NCI-H2227 (cell line): Measurements from ENCODE around the gene COL24A1.
"Not testable (repeated sequence)": the region's sequence is repeated elsewhere in the genome, so short reads cannot be mapped to it uniquely, and the experiment has no call there.

Experiments used
- DNase-seq: peaks from one replicate; lab custom pipeline; 2025; ENCODE audit not compliant: unreplicated experiment; lab: John Stamatoyannopoulos, UW

The COL24A1 gene

DNA sequence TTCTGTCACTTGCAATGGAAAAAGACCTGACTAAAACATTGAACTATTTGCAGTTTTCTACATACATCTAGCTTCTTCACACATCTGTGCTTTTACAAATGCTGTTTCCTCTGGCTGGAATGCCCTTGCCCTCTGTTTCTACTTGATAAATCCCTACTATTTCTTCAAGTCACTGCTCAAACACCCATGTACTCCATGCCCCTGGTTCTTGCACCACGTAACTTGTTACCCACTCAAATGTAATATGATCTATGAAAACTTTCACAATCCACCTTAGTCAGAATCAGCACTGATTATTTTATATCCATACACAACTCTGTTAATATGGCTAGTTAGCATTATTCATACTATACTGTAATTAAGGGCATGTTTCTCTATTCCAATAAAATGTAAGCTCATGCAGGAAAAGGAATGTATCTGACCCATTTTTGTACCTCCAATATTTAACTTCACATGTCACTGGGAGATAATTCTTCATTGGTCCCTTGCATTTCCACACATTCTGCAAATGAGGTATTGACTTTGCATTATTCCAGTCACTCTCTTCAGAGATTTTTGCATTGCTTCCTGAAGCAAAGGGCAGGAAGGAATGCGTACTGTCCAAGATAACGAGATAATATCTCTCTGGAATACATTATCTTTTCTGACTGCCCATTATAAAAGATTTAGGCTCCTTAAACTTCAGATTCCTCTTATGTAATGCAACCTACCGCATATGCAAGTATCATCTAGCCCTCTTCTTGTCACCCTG, 158.3 kb downstream of the COL24A1 start:
- DNase-seq: no peak

DNA sequence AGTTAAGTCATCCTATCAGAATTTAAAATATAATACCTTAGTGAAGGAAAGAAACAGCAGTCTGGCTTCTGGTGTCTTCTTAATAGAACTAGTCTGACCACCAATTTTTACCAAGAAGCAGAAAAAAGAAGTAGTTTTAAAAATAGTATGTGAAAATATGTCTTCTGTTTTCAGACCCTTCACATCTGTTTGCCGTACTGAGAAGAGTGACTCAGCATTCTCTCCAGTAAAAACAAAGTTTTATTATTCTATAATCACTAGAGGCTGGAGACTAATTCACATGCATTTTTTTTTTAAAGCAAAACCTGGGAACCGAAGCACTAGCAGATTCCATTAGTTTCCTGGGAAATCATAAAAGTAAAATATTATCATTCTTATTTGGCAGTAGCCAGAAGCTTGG, 163.8 kb downstream of the COL24A1 start:
- DNase-seq: no peak

DNA sequence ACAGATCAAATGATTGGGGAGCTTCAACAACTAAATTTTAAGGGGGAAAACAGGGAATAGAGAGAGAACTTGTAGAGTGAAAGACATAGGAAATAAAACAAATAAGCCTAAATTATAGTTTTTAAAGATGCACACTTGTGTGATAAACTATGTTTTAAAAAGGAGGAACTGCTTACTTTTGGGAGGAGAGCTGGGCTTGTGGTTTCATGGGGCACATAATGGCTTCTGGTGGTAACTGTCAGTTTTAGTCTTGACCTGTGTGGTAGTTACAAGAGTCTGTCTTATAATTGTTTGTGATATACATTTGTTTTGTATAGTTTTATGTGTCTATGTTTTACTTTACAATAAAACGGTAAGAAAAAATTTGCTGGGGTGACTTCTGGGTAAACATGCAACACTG, 165.3 kb downstream of the COL24A1 start:
- DNase-seq: no peak

DNA sequence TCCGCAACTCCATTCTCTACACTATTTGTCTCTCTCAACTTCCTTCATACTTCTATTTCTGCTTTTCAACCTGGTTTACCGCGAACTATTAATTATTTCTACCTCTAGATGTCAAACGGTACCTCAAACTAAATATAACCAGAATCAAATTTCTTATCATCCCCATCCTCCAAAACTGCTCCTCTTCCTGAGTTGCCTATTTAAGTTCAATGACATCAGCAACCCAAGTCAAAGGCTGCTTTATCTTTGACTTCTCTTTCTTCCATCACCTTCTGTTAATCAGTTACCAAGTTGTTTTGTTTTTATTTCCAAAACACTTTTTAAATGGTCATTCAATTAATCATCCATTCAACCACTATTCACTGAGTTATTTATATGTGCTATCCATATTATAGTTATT, 171.9 kb downstream of the COL24A1 start:
- no peak for DNase-seq

DNA sequence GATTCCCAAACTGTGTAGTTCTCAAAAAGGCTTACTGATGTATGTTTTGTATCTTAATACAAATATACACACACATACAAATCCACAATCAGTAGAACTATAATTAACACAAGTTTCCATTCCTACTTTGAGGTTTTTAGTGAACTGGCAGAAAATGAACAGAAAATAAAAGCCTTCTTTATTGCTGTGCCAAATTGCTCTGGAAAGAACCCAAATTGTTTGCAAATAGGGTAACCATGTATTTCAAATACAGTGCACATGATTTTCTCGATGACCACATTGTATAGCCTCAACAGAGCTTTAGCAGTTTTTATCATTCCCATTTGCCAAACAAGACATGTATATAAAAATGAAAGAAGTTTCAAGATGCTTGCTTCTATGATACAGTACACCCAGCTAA, 173.3 kb downstream of the COL24A1 start:
- DNase-seq: no peak

DNA sequence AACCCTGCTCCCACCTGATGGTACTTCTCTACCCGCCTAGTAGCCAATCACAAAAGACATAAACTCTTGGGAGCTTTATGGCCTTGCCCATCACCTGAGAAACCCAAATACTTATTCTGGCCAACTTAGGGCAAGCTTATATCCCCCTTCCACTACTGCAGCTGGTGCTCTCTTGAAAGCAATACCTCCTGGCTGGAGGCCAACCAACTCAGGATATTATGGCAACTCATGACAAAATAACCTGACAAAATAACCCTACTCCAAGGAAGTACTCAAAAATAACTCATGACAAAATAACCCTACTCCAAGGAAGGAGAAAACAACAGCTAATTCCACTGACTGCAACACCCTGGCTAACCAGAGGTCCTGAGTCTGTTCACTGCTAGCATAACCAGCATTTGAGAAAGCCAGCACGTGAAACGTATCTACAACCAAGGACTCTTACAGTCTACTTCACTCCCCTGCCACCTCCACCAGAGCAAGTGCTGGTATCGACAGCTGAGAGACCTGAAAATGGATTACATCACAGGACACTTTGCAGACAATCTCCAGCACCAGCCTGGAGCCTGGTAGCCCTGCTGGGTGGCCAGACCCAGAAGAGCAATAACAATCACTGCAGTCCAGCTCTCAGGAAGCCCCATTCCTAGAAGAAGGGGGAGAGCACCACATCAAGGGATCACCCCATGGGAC, 179.9 kb downstream of the COL24A1 start:
- DNase-seq: no peak

DNA sequence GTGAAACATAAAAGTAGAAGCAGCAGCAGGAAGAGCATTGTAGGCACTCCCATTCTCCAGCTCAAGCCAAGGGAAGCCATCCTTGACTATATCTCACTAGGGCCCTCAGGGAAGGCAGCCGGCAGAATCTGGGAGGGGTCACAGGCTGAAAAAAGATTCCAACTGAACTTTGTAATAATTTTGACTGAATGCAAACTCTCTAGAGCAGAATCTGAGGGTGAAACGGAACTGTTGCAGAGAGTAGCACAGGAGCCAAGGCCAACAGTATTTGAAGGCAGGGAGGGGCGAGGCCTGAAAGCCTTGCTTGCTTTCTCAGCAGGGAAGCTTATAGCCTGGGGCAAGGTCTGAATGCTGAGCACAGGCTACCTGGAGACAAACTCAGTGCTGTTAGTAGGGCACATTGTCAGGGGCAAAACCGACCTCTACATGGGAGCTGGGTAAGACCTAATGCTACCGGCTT, 180.6 kb downstream of the COL24A1 start:
- no peak for DNase-seq

DNA sequence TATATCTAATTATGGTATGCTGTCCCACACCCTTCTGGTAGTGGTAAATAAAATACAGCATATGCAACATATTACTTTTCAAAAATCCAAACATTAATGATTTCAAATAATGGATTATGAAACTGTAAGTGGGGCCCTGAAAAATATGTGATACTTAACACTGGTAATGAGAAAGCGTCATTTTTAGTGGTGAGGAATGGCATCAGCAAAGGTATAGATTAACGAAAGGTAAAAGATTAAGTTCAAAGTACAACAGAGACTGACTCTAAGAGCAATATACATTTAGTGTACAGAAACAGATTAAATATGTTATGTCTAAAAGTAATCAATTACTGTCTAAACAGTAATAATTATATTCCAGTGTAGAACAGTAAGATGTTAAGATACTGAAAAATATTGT, 194.1 kb downstream of the COL24A1 start:
- no peak for DNase-seq

DNA sequence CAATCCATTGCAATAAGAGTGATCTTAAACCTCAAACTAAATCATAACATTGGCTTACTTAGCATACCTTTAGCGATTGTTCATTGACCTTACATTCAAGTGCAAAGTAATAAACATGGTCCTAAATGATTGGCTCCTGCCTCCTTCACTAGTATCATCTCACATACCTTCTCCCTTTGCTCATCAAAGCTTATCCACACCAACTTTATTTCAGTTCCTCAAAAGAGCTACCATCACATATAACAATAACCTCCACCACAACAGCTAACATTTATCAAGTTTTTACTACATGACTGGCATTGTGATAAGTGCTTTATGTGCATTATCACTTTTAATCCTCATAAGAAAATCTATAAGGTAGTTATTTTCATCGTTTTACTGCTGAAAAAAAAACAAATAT, 198.8 kb downstream of the COL24A1 start:
- no peak for DNase-seq

DNA sequence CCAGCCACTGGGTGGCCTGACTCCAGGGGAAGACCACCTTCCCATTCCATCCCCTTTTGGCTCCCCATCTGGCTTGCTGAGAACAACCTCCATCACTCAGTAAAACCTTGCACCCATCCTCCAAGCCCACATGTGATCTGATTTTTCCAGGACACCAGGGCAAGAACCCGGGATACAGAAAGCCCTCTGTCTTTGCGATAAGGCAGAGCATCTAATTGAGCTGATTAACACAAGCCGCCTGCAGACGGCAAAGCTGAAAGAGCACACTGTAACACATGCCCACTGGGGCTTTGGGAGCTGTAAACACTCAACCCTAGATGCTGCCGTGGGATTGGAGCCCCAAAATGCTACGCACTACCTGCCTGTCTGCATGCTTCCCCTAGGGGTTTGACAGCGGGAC, 201.4 kb downstream of the COL24A1 start:
- not testable (repeated sequence) for DNase-seq

DNA sequence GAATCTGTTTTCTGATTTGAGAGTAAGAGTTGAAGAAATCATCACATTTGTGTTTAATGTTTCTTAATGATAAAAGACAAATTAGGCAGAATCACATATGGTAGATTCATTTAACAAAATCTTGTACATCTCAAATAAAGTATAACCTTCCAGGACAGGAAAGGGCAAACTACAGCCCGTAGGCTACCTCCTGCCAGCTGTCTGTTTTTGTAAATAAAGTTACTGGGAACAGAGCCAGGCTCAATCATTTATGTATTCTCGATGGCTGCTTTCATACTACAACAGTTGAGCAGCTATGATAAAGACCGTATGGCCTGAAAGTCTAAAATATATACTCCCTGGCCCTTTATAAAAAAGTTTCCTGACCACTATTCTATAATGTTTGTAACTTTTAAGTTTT, 204.1 kb downstream of the COL24A1 start:
- no peak for DNase-seq

DNA sequence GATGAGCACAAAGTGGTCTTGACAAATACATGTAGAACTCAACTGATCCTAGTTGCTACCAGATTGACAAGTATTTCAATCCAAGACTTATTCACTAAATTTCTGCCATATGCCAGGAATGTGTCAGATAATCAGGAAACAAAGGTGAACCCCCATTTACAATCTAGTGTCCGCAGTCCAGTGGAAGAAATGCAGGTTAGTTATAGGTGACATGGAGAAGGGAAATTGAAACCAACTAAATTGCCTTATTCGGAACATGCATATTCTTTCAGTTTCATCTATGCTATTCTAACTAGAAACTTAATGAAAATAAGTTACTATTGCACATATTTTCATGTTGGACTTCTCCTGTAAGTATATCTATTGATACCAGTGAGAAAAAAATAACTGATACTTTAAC, 209.4 kb downstream of the COL24A1 start:
- DNase-seq: no peak

DNA sequence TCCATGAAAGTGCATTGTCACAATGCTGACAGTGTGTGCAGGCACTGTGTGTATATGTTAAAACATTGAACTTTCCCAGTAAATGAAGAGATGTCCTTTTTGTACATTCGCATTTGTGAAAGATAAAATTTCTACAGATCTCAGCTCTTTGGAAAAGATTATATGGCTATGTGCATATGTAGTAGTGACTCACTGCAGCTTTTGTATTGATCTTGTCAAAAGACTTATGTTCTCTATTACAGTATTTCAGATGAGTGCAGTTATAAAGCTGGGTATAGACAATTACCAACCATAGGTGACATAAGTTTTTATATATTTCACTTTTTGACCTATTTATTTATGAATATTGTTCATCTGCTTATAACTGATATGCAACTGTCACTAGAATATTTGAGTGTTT, 212.6 kb downstream of the COL24A1 start:
- no peak for DNase-seq

DNA sequence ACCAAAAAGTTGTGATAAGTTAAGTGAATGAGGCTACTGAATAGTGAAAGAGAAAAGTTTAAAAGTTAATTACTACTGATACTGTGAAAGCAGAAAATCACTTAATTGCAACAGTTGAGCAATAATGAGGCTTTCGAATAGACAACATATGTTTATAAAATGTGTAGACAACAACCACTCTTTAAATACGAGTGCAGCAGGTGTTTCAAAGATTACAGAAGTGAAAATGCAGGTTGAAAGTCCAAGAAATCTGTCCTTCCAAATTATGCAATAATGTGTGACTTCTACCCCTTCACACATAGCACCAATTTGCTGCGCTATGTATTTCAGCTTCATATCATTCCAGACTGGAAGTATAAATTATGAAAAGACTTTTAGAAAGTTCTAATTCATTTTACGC, 213.0 kb downstream of the COL24A1 start:
- no peak for DNase-seq

DNA sequence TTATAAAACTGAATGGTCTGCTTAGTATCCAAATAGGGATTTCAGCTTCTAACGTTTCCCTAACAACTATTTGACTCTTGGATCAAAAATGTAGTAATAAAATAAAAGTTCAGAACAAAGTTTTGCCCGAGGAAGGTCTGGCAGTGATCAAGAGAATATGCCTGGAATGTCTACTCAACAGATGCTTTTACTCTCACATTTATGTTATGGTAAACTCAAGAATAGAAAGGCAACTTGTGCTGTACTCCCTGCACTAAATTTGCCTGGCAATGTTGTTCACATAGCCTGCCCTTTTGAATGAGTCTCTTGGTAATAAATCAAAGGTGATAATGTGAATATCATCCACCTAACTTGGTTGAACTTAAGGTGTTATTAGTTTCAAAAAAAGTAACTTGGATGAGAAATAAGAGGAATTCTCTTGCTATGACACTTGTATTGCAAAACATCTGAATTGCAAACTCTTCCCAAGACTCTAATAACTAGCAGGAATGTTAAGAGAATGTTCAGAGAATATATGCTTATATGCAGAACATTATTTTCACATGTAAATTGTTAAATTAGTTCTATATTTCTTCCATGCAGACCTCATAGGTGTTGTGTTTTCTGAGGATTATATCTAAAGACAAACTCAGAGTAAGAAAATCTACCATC, 215.8 kb downstream of the COL24A1 start:
- no peak for DNase-seq

DNA sequence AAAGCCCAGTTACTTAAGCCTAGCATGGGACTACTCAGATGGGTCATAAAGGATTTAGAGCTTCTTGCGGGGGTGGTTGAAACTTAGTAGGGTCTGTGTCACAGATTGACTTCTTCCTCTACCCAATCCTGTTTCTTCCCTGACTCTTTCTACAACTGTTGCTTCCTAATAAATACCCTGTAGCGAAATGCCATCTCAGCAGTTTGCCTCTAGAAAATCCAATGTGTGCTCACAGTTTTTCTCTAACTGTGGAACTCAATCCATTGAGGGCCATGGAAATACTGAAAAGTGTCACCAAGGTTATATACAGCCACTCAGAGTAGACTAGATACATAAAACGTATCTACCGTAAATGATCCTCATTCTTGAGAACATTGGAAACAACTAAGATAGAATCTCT, 217.7 kb downstream of the COL24A1 start:
- no peak for DNase-seq

DNA sequence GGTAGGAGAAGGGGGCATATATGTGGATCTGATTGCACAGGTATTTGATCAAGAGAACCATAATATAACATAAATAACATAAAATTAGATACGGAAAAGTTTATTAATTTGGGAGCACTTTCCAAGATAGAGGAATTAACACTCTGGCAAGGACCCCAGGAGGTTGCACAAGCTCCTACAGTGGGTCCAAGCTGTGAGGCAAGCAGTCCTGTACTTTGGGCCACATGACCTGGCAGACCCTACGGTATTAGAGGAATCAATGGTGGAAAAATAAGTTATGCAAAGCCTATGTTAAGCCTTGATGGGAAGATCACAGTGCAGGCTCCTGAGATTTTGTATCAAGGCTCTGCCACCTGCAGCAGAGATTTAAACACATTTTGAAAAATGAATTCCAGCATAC, 220.1 kb downstream of the COL24A1 start:
- no peak for DNase-seq

DNA sequence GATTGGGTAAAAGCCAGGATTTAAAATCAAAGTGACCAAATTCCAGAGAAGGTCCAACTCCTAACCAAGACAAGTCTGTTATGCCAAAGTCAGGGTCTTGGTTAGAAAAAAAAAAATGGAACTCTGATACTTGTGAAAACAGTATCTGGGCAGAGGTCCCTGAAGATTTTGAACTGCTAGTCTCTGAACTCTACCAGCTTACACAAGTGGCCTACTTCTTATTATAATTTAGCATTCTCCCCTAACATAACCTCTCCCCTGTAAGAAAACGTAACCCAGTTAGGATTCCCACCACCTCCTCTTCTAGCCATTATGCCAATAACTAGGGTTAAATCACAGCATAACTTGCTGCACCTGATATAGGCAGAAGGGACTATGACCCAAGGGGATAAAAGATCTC, 220.5 kb downstream of the COL24A1 start:
- no peak for DNase-seq

DNA sequence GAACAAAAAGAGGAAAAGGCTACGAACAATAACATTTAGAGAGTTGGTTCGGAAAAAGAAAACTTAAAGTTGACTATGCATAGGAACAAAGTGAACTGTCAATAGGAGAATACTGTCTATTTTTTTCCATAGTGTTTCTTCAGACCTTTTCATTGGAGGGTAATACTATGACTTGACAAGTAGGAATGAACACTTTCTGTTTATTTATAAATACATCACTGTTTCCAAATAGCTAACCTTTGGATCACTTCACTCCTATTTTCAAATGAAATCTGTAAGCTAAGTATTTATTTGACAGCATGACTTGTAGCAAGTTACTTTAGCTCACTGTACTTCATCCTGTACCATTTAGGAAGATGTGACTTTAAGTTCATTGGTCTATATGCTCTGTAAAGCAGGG, 221.3 kb downstream of the COL24A1 start:
- no peak for DNase-seq

DNA sequence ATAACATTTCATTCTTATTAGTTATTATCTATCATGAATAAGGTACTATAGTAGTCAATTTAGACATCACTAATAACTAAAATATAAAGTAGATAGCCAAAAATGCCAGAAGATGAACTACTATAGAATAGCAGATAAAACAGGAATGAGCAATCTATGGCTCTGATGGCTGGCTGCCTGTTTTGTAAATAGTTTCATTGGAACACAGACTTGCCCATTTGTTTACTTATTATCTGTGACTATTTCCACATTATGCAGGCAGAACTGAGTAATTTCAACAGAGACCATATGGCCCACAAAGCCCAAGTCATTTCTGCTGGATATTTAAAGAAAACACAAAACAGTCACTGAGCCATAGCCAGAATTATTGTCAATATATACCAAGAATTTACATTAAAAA, 222.1 kb downstream of the COL24A1 start:
- no peak for DNase-seq

DNA sequence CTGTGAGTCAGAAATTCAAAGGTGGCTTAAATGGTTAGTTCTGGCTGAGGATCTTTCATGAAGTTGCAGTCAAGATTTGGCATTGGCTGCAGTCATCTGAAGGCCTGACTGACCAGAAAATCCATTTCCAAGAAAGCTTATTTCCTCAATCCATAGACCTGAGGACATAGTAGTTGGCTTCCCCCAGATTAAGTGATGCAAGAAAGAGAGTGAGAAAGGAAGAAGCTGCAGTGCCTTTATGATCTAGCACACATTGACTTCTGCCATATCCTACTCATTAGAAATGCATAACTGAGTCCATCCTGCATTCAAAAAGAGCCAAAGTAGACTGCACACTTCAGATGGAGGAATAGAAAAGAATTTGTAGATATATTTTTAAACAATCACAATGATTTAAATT, 222.6 kb downstream of the COL24A1 start:
- DNase-seq: no peak

DNA sequence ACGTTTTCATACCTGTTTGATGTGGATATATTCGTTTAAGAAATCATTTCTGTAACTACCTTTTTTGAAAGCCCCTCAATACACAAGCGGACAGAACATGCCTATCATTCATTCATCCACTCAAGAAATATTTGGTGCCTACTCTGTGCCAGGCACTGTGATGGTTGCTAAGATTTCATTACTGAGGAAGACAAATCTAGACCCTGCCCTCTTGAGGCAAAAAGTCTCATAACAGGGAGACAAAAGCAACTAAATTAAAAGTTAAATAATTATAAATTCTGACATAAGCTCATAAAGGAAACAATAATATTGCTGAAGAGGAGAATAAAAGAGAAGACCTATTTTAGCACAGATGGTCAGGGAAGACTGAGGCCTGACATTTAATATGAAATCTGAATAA, 244.8 kb downstream of the COL24A1 start:
- DNase-seq: no peak
